Stimulated activated naive CD8-positive, alpha-beta T cell treated with anti-CD3 and anti-CD28 coated beads, Interleukin-15, Interleukin-2, amounts not matched to agents 100 U/mL and 50 U/mL, for 24 hours (primary cell): Measurements from ENCODE around the gene LGALS9.
"Not testable (repeated sequence)": the region's sequence is repeated elsewhere in the genome, so short reads cannot be mapped to it uniquely, and the experiment has no call there.

Experiments
- ATAC-seq: fragments of 150-1000 bp; cut with Tn5 transposase; one replicate; pipeline ENCODE4 v1.10.0; 2021
- DNase-seq: peaks from one replicate; pipeline ENCODE4 v3.0.0; 2021

The LGALS9 gene

GRCh38 chr17:27603880-27604794 is 26.9 kb upstream of the LGALS9 start:
- DNase-seq: no peak
- ATAC-seq: no peak

- no peak for ATAC-seq
These were observed 25.6 kb upstream of the LGALS9 start for GRCh38 chr17:27605409-27605808.

GRCh38 chr17:27607521-27608091 is 23.4 kb upstream of the LGALS9 start:
- ATAC-seq: no peak

More at GRCh38 chr17:27605409-27605808, 25.6 kb upstream of the LGALS9 start:
- no peak for DNase-seq

GRCh38 chr17:27608328-27609230 is 22.4 kb upstream of the LGALS9 start:
- peak; percentile 78 for ATAC-seq
- DNase-seq: no peak

More at GRCh38 chr17:27607521-27608091, 23.4 kb upstream of the LGALS9 start:
- DNase-seq: no peak

GRCh38 chr17:27609611-27610303 is 21.2 kb upstream of the LGALS9 start:
- no peak for ATAC-seq
- no peak for DNase-seq

- DNase-seq: no peak
- ATAC-seq: no peak
These were observed 20.7 kb upstream of the LGALS9 start for GRCh38 chr17:27610304-27610677.

GRCh38 chr17:27612160-27612770 is 18.7 kb upstream of the LGALS9 start:
- no peak for DNase-seq
- no peak for ATAC-seq

GRCh38 chr17:27613433-27613832 is 17.6 kb upstream of the LGALS9 start:
- DNase-seq (no peak), ATAC-seq (no peak)

GRCh38 chr17:27615121-27615520 is 15.9 kb upstream of the LGALS9 start:
- DNase-seq: no peak
- ATAC-seq: no peak

- ATAC-seq (peak; percentile 41), DNase-seq (no peak)
These were observed 14.6 kb upstream of the LGALS9 start for GRCh38 chr17:27616414-27616813.

GRCh38 chr17:27618417-27618816 is 12.6 kb upstream of the LGALS9 start:
- DNase-seq: no peak
- no peak for ATAC-seq

GRCh38 chr17:27620721-27621120 is 10.3 kb upstream of the LGALS9 start:
- no peak for ATAC-seq
- DNase-seq: no peak

GRCh38 chr17:27621536-27621935 is 9.5 kb upstream of the LGALS9 start:
- DNase-seq (no peak), ATAC-seq (no peak)

- DNase-seq (no peak), ATAC-seq (no peak)
These were observed 8.9 kb upstream of the LGALS9 start for GRCh38 chr17:27621942-27622559.

- DNase-seq (no peak), ATAC-seq (no peak)
These were observed 8.0 kb upstream of the LGALS9 start for GRCh38 chr17:27622986-27623385.

- no peak for ATAC-seq
- DNase-seq: no peak
These were observed 7.4 kb upstream of the LGALS9 start for GRCh38 chr17:27623614-27624013.

GRCh38 chr17:27624539-27624938 is 6.4 kb upstream of the LGALS9 start:
- no peak for DNase-seq
- ATAC-seq: no peak

GRCh38 chr17:27625856-27626255 is 5.1 kb upstream of the LGALS9 start:
- no peak for ATAC-seq
- no peak for DNase-seq

GRCh38 chr17:27627514-27627913 is 3.5 kb upstream of the LGALS9 start:
- no peak for ATAC-seq

GRCh38 chr17:27628376-27628775 is 2.6 kb upstream of the LGALS9 start:
- no peak for ATAC-seq
- DNase-seq: no peak

More at GRCh38 chr17:27627514-27627913, 3.5 kb upstream of the LGALS9 start:
- no peak for DNase-seq

GRCh38 chr17:27629260-27629659 is 1.7 kb upstream of the LGALS9 start:
- DNase-seq, ATAC-seq: not testable (repeated sequence)
